ENCODE measurements around the gene ERGIC1.

GRCh38 chr5:172839669-172840431 lies 5.8 kb downstream of the ERGIC1 start:
- TF ChIP-seq CTCF (IDR thresholded peaks at IDR 0.05; ENCODE audit: insufficient read depth, low read length, poor library complexity, severe bottlenecking) (no peak), EZH2phosphoT487 (conservative IDR thresholded peaks at IDR 0.05; ENCODE audit: low read length) (no peak)
